GM12864 (cell line): Measurements from ENCODE around the gene JUND.

Experiments
- DNase-seq: peaks from one replicate; pipeline ENCODE4 v3.0.0-alpha.2; 2011; ENCODE audit warnings: low read depth
- H3K4me3 ChIP-seq: 2 replicates; pipeline ENCODE4 v1.5.1; 2011; ENCODE audit warnings: mild to moderate bottlenecking, low read depth, low read length, control low read depth
- TF ChIP-seq, protein P1 (sequence below): IDR thresholded peaks from 2 replicates; pipeline ENCODE4 v1.5.1; 2011; ENCODE audit warnings: low read depth, mild to moderate bottlenecking, moderate library complexity, low read length, control low read depth, inconsistent platforms; ENCODE audit errors: missing control alignments

JUND gene

DNA sequence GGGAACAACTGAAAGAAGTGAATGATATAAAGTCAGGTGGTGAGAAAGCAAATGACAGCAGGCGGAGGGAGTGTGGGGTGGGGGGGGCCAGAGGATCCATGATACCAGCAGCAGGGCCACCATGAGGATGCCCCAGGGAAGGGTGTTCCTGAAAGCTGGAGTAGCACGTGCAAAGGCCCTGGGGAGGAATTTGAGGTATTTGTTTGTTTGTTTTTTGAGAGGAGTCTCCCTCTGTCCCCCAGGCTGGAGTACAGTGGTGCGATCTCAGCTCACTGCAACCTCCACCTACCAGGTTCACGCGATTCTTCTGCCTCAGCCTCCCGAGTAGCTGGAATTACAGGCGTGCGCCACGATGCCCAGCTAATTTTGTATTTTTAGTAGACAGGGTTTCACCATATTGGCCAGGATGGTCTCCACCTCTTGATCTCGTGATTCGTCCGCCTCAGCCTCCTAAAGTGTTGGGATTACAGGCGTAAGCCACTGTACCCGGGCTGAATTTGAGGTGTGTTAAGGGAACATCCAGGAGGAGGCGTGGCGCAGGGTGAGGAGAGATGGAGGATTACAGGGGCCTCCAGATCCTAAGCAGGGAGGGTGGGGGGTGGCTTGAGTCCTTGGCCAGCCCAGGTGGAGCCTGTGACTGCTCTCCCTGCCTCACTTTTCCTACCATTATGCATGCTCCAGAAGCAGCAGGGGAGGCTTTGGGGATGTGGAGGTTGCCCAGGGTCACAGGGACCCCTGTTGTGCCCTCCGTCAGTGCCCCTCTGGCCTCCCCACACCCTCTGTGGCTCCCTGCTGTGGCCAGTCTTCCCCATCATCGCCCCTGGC, 12.4 kb upstream of the JUND start:
- peak overlapping the region; percentile 63 for H3K4me3 ChIP-seq
- TF ChIP-seq, protein P1, sequence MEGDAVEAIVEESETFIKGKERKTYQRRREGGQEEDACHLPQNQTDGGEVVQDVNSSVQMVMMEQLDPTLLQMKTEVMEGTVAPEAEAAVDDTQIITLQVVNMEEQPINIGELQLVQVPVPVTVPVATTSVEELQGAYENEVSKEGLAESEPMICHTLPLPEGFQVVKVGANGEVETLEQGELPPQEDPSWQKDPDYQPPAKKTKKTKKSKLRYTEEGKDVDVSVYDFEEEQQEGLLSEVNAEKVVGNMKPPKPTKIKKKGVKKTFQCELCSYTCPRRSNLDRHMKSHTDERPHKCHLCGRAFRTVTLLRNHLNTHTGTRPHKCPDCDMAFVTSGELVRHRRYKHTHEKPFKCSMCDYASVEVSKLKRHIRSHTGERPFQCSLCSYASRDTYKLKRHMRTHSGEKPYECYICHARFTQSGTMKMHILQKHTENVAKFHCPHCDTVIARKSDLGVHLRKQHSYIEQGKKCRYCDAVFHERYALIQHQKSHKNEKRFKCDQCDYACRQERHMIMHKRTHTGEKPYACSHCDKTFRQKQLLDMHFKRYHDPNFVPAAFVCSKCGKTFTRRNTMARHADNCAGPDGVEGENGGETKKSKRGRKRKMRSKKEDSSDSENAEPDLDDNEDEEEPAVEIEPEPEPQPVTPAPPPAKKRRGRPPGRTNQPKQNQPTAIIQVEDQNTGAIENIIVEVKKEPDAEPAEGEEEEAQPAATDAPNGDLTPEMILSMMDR, result no peak
- no peak for DNase-seq

DNA sequence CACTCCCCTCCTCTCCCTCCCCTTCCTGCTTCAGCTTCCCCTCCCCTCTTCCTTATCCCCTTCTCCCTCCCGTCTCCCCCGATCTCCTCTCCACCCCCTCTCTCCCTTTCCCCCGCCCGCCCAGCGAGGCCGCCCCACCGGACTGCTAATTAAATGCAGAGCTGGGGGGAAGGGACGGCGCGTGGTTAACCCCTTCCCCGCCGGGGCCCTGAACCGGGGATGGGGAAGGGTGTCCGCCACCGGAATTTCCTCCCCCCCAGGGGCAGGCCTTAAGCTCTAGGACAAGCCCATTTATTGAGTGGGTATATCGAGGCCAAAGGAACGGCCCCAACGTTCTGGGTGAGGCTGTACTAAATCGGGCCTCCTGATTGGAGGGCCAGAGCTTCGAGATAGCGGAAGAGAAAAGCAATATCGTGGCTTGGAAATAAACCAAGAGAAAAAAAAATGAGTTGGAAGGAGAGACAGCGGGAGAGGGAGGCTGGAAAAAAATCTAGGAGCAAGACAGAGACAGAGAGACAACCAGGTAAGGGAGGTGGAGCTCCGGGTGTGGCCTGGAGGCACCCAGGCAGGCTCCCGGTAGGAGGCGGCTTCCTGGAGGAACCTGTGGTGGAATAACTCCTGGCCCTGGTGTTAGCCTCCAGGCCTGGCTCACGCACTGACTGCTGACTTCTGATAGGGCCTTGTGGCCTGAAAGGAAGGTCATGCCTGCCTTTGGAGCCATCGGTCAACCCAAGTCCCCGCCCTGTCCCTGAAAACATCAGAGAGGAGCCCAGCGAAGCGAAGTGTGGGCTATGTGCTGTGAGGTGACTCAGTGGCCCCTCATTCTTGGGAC, 11.6 kb upstream of the JUND start:
- H3K4me3 ChIP-seq, result peak overlapping the region; percentile 63
- TF ChIP-seq, protein P1, result no peak
- no peak for DNase-seq

DNA sequence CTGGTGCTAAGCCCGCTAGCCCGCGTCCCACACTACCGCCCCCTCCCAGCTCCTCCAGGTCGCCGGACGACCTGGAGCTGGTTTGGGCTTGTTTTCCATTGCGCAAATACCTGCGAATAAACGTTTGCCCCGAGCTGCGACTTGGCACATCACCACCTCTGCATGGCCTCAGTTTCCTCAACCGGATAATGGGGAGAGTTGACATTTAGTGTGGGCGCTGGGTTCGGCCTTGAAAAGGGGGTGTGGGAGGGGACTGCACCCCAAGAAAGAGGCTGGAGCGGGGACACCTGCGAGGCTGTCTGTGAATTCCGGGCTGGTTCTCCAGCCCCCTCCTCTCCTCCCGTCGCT, 11.0 kb upstream of the JUND start:
- no peak for DNase-seq
- TF ChIP-seq, protein P1, result no peak
- peak overlapping the region; percentile 63 for H3K4me3 ChIP-seq

DNA sequence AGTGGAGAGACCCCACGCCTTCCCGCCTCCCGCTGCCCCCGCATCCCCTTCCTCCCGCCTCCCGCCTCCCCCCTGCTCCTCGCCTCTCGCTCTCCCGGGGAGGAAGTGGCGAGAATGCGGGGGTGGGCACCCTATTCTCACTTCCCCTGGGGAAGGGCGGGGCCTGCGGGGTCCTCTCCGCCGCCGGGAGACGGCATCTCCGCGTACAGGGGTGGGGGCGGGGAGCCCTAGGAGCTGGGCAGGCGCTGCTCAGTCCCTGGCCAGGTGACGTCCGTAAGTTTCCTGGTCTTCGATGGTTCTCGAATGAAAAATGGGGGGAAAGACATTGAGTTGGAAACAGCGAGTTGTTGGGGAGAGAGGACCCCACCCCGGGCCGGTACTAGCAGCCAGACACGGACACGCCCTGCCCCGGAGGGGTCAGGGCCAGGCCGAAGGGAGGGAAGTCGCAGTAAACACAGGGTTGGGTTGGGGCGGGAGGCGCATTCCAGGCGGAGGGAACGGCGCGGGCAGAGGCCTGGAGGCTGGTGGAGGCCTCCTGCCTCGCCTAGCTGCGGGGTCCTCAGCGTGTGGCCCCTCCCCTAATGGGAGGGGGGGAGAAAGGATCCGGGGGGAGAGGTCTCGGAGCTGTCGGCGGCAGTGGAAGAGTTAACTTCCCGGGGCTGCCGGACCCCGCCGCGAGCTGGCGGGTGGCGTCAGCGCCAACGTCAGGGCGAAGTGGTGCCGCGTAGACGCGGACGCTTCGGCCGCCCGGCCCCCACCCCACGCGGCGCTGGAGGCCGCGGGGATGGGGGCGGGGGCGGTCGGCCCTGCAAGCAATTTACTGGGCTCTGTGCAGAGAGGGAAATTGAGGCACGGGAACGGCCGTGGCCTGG, 10.4 kb upstream of the JUND start:
- TF ChIP-seq, protein P1, result no peak
- H3K4me3 ChIP-seq, result peak overlapping the region; percentile 63
- no peak for DNase-seq

DNA sequence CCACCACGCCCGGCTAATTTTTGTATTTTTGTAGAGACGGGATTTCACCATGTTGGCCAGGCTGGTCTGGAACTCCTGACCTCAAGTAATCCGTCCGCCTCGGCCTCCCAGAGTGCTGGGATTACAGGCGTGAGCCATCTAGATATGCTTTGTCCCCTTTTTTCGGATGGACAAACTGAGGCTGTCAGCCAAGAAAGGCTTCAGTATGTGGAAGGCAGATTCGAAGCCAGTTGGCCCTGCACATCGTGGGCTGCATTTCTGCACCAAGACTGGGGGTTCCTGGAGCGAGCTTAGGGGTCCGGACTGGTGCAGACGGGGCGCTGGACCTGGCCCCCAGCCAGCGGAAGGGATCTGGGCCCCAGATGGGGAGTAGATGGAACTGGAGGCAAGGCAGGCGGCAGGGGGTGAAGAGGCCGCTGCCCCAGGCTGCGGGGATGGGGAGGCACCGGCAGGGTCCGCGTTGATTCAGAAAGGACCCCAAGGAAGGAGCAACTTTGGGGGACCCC, 9.7 kb upstream of the JUND start:
- DNase-seq, result no peak
- TF ChIP-seq, protein P1, result no peak
- peak overlapping the region; percentile 63 for H3K4me3 ChIP-seq

DNA sequence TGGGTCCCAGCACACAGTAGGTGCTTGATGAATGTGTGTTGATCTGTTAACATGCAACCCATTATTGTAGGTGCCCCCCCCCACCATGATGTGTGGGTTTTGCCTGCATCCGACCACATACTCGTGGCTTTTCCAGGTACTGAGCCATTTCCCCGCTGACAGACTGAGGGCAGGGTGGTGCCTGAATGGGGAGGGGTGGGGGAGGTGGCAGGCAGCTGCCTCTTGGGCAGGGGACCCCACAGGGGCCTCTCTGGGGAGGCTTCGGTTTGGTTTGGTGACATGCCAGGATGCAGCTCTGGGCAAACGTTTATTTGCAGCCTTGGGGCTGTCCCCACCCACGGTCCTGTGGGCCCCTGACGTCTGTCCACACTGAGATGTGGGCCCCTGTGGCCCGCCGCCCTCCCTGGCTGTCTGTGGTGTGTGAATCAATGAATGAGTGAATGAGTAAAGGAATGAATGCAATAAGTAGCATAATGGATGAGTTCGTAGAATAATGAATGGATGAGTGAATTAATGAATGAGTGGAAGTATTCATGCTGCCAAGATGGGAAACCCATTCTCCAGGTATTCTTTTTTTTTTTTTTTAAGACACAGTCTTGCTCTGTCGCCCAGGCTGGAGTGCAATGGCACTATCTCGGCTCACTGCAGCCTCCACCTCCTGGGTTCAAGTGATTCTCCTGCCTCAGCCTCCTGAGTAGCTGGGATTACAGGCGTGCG, 9.0 kb upstream of the JUND start:
- TF ChIP-seq, protein P1, result no peak
- no peak for DNase-seq
- H3K4me3 ChIP-seq, result no peak overlapping the region
